ENCODE data around the gene PITPNM1. TPM values are rescaled to one million over a fixed set of nuclear protein-coding genes. Genes with fewer than 3 reads are reported as not detected.

The PITPNM1 gene
- total and polyA plus RNA-seq, 2 of the 13 experiments (the other 11 are each of a cell fraction or from before 2014, with no cell fraction given) = 8.2 to 8.5 TPM

DNA sequence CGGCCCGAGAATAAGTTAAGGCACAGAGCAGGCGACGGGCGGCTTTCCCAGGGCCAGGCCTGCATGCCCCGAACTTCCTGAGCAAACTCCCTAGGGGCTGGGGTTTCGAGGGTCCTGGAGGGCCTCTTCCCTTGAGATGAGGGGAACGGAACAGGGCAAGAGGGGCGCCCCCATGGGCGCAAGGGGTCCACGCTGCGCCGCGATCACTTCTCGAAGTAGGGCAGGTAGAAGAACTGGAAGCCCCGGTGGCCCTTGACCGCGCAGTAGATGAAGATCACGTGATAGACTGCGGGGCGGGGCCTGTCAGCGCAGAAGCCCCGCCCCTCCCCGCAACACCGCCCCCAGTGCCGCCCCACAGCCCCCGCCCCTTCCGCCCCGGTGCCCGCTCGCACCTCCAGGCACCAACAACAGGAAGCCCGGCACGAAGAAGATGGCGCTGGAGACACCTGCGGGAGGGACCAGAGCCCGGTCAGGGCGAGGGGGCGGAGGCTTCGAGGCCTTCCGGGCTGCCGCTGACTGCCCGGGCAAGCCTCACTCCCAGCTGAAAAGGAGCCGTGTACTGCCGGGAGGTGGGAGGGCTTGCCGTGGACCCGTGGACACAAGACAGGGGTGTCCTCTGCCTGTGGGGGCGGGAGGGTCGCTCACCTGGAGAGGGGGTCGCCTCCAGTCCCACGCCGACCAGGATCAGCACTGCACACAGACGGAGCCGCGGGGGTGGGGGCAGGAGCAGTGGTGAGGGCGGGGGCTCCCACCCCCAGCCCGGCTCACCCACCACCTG lies 40.6 kb downstream of the PITPNM1 start (continued):
- peak; percentile 79 for TF ChIP-seq RBM39 (IDR thresholded peaks at IDR 0.05; ENCODE audit: low read depth, low read length, poor library complexity, severe bottlenecking)
- no peak for TF ChIP-seq NFYC (CRISPR knock-in tag; IDR thresholded peaks at IDR 0.05)
- peak; percentile 70; the same call in 1 of the 2 replicates for TF ChIP-seq ZNF317 (CRISPR knock-in tag; IDR thresholded peaks at IDR 0.05)
- TF ChIP-seq, protein P1, sequence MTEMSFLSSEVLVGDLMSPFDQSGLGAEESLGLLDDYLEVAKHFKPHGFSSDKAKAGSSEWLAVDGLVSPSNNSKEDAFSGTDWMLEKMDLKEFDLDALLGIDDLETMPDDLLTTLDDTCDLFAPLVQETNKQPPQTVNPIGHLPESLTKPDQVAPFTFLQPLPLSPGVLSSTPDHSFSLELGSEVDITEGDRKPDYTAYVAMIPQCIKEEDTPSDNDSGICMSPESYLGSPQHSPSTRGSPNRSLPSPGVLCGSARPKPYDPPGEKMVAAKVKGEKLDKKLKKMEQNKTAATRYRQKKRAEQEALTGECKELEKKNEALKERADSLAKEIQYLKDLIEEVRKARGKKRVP (CRISPR knock-in tag; IDR thresholded peaks at IDR 0.05) = peak in 1 of 2 experiments; percentile 52; a peak in 1 of 4 replicates
- no peak for TF ChIP-seq ETV6 (CRISPR knock-in tag; conservative IDR thresholded peaks at IDR 0.05)
- no peak for TF ChIP-seq ZNF124 (CRISPR knock-in tag; IDR thresholded peaks at IDR 0.05)
- TF ChIP-seq ZNF260 (CRISPR knock-in tag; IDR thresholded peaks at IDR 0.05; ENCODE audit: borderline replicate concordance, low read depth) = no peak
- TF ChIP-seq, protein P2, sequence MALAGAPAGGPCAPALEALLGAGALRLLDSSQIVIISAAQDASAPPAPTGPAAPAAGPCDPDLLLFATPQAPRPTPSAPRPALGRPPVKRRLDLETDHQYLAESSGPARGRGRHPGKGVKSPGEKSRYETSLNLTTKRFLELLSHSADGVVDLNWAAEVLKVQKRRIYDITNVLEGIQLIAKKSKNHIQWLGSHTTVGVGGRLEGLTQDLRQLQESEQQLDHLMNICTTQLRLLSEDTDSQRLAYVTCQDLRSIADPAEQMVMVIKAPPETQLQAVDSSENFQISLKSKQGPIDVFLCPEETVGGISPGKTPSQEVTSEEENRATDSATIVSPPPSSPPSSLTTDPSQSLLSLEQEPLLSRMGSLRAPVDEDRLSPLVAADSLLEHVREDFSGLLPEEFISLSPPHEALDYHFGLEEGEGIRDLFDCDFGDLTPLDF (CRISPR knock-in tag; IDR thresholded peaks at IDR 0.05) = peak; percentile 22; the same call in 1 of the 2 replicates
- TF ChIP-seq BHLHE40 (IDR thresholded peaks at IDR 0.05; ENCODE audit: low read length) = peak; percentile 72
- 0 out of 2 replicates have a peak, but pooled peaks have one; percentile 54 for TF ChIP-seq ZNF234 (CRISPR knock-in tag; conservative IDR thresholded peaks at IDR 0.05)
- TF ChIP-seq, protein P3, sequence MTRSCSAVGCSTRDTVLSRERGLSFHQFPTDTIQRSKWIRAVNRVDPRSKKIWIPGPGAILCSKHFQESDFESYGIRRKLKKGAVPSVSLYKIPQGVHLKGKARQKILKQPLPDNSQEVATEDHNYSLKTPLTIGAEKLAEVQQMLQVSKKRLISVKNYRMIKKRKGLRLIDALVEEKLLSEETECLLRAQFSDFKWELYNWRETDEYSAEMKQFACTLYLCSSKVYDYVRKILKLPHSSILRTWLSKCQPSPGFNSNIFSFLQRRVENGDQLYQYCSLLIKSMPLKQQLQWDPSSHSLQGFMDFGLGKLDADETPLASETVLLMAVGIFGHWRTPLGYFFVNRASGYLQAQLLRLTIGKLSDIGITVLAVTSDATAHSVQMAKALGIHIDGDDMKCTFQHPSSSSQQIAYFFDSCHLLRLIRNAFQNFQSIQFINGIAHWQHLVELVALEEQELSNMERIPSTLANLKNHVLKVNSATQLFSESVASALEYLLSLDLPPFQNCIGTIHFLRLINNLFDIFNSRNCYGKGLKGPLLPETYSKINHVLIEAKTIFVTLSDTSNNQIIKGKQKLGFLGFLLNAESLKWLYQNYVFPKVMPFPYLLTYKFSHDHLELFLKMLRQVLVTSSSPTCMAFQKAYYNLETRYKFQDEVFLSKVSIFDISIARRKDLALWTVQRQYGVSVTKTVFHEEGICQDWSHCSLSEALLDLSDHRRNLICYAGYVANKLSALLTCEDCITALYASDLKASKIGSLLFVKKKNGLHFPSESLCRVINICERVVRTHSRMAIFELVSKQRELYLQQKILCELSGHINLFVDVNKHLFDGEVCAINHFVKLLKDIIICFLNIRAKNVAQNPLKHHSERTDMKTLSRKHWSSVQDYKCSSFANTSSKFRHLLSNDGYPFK (CRISPR knock-in tag; IDR thresholded peaks at IDR 0.05; ENCODE audit: borderline replicate concordance) = peak; percentile 68
- peak; percentile 48 for TF ChIP-seq ZFY (CRISPR knock-in tag; IDR thresholded peaks at IDR 0.05)
- TF ChIP-seq, protein P4, sequence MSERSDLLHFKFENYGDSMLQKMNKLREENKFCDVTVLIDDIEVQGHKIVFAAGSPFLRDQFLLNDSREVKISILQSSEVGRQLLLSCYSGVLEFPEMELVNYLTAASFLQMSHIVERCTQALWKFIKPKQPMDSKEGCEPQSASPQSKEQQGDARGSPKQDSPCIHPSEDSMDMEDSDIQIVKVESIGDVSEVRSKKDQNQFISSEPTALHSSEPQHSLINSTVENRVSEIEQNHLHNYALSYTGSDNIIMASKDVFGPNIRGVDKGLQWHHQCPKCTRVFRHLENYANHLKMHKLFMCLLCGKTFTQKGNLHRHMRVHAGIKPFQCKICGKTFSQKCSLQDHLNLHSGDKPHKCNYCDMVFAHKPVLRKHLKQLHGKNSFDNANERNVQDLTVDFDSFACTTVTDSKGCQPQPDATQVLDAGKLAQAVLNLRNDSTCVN (CRISPR knock-in tag; IDR thresholded peaks at IDR 0.05; ENCODE audit: borderline replicate concordance) = no peak
- TF ChIP-seq MAFG (CRISPR knock-in tag; IDR thresholded peaks at IDR 0.05) = 0 out of 2 replicates have a peak, but pooled peaks have one; percentile 27
- 0 out of 2 replicates have a peak, but pooled peaks have one; percentile 29 for TF ChIP-seq KDM5A (IDR thresholded peaks at IDR 0.05; ENCODE audit: borderline replicate concordance, low read length)
- TF ChIP-seq, protein P5, sequence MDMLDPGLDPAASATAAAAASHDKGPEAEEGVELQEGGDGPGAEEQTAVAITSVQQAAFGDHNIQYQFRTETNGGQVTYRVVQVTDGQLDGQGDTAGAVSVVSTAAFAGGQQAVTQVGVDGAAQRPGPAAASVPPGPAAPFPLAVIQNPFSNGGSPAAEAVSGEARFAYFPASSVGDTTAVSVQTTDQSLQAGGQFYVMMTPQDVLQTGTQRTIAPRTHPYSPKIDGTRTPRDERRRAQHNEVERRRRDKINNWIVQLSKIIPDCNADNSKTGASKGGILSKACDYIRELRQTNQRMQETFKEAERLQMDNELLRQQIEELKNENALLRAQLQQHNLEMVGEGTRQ (IDR thresholded peaks at IDR 0.05; ENCODE audit: low read depth, low read length) = peak; percentile 81
- TF ChIP-seq, protein P5 (CRISPR knock-in tag; IDR thresholded peaks at IDR 0.05; ENCODE audit: borderline replicate concordance) = no peak; the same call in 1 of the 2 replicates
- peak; percentile 59; the same call in 1 of the 2 replicates for TF ChIP-seq MYC (CRISPR knock-in tag; IDR thresholded peaks at IDR 0.05; ENCODE audit: borderline replicate concordance)
- TF ChIP-seq U2AF1 (optimal IDR thresholded peaks at IDR 0.05; ENCODE audit: low read depth, low read length) = no peak
- peak; percentile 57; the same call in 1 of the 3 replicates for TF ChIP-seq MXI1 (IDR thresholded peaks at IDR 0.05; ENCODE audit: borderline replicate concordance, low read depth, low read length)

All from HepG2 (cell line).